Epithelial cell of proximal tubule (primary cell): Measurements from ENCODE around the gene ELFN1. TPM values are rescaled to one million over a fixed set of nuclear protein-coding genes. Genes with fewer than 3 reads are reported as not detected.

Source experiments
- DNase-seq: peaks from one replicate; pipeline ENCODE4 v3.0.0-alpha.2; 2011; ENCODE audit warnings: low read depth
- H3K4me3 ChIP-seq: 2 replicates; pipeline ENCODE4 v1.5.1; 2011; ENCODE audit warnings: low read depth, mild to moderate bottlenecking, low read length
- CTCF ChIP-seq: conservative IDR thresholded peaks from 2 replicates; pipeline ENCODE4 v1.5.1; 2012; ENCODE audit warnings: low read depth, mild to moderate bottlenecking, low read length
- total RNA-seq: library from RNA; depleted of rRNA; stranded (reverse); fragments of >200 nt; gene quantifications from 2 replicates; pipeline ENCODE4 v1.2.3, GENCODE V29; 2015

The ELFN1 gene
- total RNA-seq, 1 donor from 2014 or later: 0.23 TPM

DNA sequence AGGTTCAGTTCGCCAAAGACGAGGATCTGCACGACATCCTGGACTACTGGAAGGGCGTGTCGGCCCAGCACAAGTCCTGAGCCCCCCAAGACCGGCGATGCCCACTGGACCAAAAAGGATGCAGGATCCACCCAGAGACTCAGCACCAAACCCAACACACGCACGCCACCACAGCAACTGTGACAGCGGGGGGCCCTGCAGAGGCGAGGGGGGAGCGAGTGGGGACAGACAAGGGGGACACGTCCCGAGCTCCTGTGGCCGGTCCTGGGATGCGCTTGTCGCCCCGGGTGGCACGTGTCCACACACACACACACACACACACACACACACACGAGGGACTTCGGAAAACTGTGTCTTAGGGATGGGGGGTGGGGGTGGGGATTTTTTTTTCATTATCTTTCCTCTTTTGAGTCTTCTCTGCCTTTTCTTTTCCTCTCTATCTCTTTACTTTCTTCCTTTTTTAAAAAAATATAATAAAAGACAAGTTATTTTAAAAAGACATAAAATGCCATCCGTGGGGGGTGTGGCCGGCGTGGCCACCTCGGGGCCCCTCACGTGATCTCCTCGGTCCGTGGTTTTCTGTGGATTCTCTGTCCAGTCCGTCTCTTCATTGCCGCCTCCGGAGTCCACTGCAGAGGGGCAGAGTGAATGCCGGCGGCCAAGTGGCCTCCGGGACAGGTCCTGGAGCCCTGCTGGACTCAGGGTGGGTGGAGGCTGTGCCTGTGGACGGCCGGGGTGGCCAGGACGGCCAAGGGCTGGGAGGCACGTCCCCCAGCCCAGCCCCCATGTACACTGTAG, 77.1 kb downstream of the ELFN1 start:
- DNase-seq: no peak
- TF ChIP-seq CTCF: no peak
- H3K4me3 ChIP-seq: no peak overlapping the region

GRCh38 chr7:1748076-1748838, 78.2 kb downstream of the ELFN1 start:
- no peak for DNase-seq
- TF ChIP-seq CTCF: no peak
- H3K4me3 ChIP-seq: no peak overlapping the region

DNA sequence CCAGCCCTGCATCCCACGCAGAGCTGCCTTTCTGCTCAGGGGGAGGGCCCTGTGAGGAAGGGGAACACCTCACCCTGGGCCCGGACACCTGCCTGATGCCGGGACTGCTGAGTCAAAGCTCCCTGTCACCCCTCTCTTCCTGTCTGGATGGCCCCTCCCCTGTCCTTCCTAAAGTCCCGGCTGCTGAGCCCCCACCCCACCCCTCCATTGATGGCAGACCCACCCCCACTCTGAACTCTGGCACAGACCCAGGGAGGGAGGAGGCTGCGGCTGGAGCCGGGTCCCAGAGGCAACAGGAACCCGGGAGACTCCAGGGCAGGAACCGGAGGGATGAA, 78.7 kb downstream of the ELFN1 start:
- no peak for TF ChIP-seq CTCF
- H3K4me3 ChIP-seq: no peak overlapping the region
- DNase-seq: no peak

DNA sequence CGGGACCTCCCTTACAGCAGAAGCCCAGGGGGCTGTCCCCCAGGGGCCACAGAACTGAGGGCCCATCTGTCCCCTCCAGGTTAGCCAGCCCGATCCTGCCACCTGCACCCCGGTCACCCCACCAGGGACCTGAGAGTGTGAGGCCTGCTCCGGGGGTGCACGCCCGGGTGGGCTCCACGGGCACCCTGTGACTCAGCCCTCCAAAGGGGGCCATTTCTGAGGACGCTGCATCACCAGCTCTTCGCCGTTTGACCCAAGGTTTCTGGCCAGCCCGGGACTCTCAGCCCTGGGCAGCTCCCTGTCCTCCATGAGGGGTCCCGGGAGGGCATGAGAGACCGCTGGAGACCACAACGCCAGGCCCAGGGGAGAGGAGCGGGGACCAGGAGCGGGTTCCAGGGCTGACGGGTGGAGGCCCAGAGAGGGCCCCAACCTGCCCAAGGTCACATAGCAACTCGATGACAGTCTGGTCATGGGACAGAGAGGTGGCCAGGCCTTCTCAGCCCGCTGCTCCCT, 79.3 kb downstream of the ELFN1 start:
- no peak overlapping the region for H3K4me3 ChIP-seq
- no peak for DNase-seq
- no peak for TF ChIP-seq CTCF

GRCh38 chr7:1749864-1750466, 79.9 kb downstream of the ELFN1 start:
- TF ChIP-seq CTCF: no peak
- no peak overlapping the region for H3K4me3 ChIP-seq
- no peak for DNase-seq

GRCh38 chr7:1750541-1751021, 80.5 kb downstream of the ELFN1 start:
- TF ChIP-seq CTCF: no peak
- DNase-seq: no peak
- no peak overlapping the region for H3K4me3 ChIP-seq
